HepG2 (cell line): ENCODE data around the gene FCER1G. TPM values are rescaled to one million over a fixed set of nuclear protein-coding genes. Genes with fewer than 3 reads are reported as not detected.
A peak's percentile ranks its signal among the peaks of the same experiment; 100 is the strongest.

Source experiments
- ATAD3A ChIP-seq: sonication (generic); formaldehyde crosslinking; IDR thresholded peaks from 2 replicates; pipeline ENCODE4 v1.4.0; 2020; ENCODE audit warnings: missing genetic modification reagents
- FOXP1 ChIP-seq, 2 experiments: fragments of 450-650 bp in 1 of 2; IDR thresholded peaks; 2 replicates each; pipeline ENCODE4 v1.6.1; 2017 to 2018; ENCODE audit warnings: antibody characterized with exemption in 1 of 2
- HCFC1 ChIP-seq: fragments of 150-350 bp; IDR thresholded peaks from 2 replicates; pipeline ENCODE4 v1.6.1; 2014; ENCODE audit warnings: low read depth, low read length
- KDM3A ChIP-seq: IDR thresholded peaks from 2 replicates; pipeline ENCODE4 v1.6.1; 2018; ENCODE audit warnings: low read depth, missing compliant biosample characterization
- KLF12 ChIP-seq: sonication (generic); formaldehyde crosslinking; IDR thresholded peaks from 2 replicates; pipeline ENCODE4 v1.4.0; 2020; ENCODE audit warnings: missing genetic modification reagents, borderline replicate concordance
- NFIB ChIP-seq: sonication (generic); formaldehyde crosslinking; IDR thresholded peaks from 2 replicates; pipeline ENCODE4 v1.9.0; 2021; ENCODE audit warnings: missing genetic modification reagents, mild to moderate bottlenecking, borderline replicate concordance
- ONECUT2 ChIP-seq: sonication (generic); formaldehyde crosslinking; IDR thresholded peaks from 2 replicates; pipeline ENCODE4 v1.4.0; 2020; ENCODE audit warnings: missing genetic modification reagents
- RBFOX2 ChIP-seq: fragments of 200-400 bp; formaldehyde crosslinking; IDR thresholded peaks from 2 replicates; pipeline ENCODE4 v1.6.1; 2017; ENCODE audit warnings: low read depth, mild to moderate bottlenecking, low read length
- TRIM24 ChIP-seq: sonication (generic); formaldehyde crosslinking; IDR thresholded peaks from 2 replicates; pipeline ENCODE4 v1.8.0; 2022; ENCODE audit warnings: mild to moderate bottlenecking, missing genetic modification reagents
- ZNF143 ChIP-seq: sonication (generic); formaldehyde crosslinking; IDR thresholded peaks from 2 replicates; pipeline ENCODE4 v1.4.0; 2020; ENCODE audit warnings: missing genetic modification reagents
- ZNF441 ChIP-seq: sonication (generic); formaldehyde crosslinking; IDR thresholded peaks from 2 replicates; pipeline ENCODE4 v1.7.0; 2021; ENCODE audit warnings: missing genetic modification reagents, borderline replicate concordance
- ZNF567 ChIP-seq: sonication (generic); formaldehyde crosslinking; IDR thresholded peaks from 2 replicates; pipeline ENCODE4 v1.8.1; 2023; ENCODE audit warnings: mild to moderate bottlenecking, missing genetic modification reagents, borderline replicate concordance
- ZNF660 ChIP-seq: sonication (generic); formaldehyde crosslinking; IDR thresholded peaks from 2 replicates; pipeline ENCODE4 v1.5.1; 2020; ENCODE audit warnings: mild to moderate bottlenecking, low read depth, missing genetic modification reagents, borderline replicate concordance
- ZSCAN29 ChIP-seq: sonication (generic); formaldehyde crosslinking; conservative IDR thresholded peaks from 2 replicates; pipeline ENCODE4 v1.4.0; 2020; ENCODE audit warnings: mild to moderate bottlenecking, missing genetic modification reagents
- polyA plus RNA-seq, 8 experiments: library from polyadenylated mRNA; depleted of rRNA in 3 of 8; stranded (reverse) in 7 of 8; unstranded in 1 of 8; fragments of >200 nt; fragmentation: Illumina TruSeq in 4 of 8; extraction: Trizol in 4 of 8; gene quantifications; 2 replicates each; pipeline versions ENCODE4 v1.2.1 to v1.2.3, GENCODE V29; 2011 to 2016; ENCODE audit warnings: low read depth in 4 of 8, missing spikeins in 1 of 8, mixed read lengths in 1 of 8; ENCODE audit not compliant: insufficient read depth in 1 of 8
- total RNA-seq, 5 experiments: library from RNA; depleted of rRNA; stranded (reverse); fragments of >200 nt; fragmentation: Illumina TruSeq; extraction: Trizol; gene quantifications; 2 replicates each; pipeline ENCODE4 v1.2.3, GENCODE V29; 2016; ENCODE audit warnings: low read depth in 1 of 5
- TF ChIP-seq, protein P1 (sequence below): IDR thresholded peaks from 2 replicates; pipeline ENCODE4 v1.6.1; 2016; ENCODE audit warnings: missing compliant biosample characterization, missing genetic modification reagents, borderline replicate concordance
- TF ChIP-seq, protein P2 (sequence below): sonication (generic); formaldehyde crosslinking; IDR thresholded peaks from 2 replicates; pipeline ENCODE4 v1.8.1; 2023; ENCODE audit warnings: missing genetic modification reagents, mild to moderate bottlenecking, borderline replicate concordance
- TF ChIP-seq, protein P3 (sequence below): sonication (generic); formaldehyde crosslinking; IDR thresholded peaks from 2 replicates; pipeline ENCODE4 v1.5.0; 2020; ENCODE audit warnings: missing genetic modification reagents
- TF ChIP-seq, protein P4 (sequence below): sonication (generic); formaldehyde crosslinking; IDR thresholded peaks from 2 replicates; pipeline ENCODE4 v1.4.0; 2020; ENCODE audit warnings: mild to moderate bottlenecking, low read depth, missing genetic modification reagents
- TF ChIP-seq, protein P5 (sequence below): sonication (generic); formaldehyde crosslinking; IDR thresholded peaks from 2 replicates; pipeline ENCODE4 v1.8.1; 2023; ENCODE audit warnings: mild to moderate bottlenecking, inconsistent platforms, moderate library complexity, missing genetic modification reagents, borderline replicate concordance

FCER1G gene
- total and polyA plus RNA-seq, 2 of the 13 experiments (the other 11 are each of a cell fraction or from before 2014, with no cell fraction given) = 1.3 to 6.4 TPM

DNA sequence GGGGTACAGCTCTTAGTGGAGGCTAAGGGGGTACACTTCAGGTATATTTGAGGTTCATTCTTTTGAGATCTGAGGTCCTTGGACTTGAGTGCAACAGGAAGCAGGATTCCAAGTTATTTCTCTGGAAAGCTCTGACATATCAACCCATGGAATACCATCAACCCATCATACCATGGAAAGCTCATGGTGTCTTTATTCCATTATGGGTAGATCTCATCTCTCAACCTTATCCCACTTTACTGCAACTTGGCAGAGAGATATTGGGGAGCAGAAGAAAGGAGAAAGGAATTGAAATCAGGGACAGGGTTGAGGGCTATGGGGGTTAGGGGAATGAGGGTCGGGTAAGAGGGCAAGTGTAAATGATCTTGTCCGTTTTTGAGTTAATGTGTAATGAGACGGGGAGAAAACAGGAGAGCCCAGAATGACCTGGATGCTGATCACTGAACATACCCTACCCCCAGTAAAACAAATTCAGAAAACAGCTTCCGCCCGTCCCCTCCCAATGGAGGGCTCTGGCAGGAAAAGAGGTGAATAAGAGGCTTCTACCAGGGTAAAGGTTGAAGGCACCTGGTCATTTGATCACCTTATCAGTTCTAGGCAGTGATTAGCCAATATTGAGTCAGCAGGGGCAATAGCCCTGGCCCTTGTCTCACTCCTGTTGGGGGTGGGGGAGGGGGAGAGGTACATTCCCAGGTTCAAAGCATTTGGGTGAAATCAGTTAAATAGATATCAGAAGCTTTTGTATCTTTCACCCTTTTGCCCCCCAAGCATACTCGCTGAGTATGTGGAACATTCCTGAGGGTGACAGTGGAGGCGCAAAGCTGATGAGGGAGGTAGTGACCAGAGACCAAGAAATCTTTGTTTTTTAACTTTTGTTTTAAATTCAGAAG, 9.0 kb downstream of the FCER1G start (continued):
- TF ChIP-seq, protein P1, sequence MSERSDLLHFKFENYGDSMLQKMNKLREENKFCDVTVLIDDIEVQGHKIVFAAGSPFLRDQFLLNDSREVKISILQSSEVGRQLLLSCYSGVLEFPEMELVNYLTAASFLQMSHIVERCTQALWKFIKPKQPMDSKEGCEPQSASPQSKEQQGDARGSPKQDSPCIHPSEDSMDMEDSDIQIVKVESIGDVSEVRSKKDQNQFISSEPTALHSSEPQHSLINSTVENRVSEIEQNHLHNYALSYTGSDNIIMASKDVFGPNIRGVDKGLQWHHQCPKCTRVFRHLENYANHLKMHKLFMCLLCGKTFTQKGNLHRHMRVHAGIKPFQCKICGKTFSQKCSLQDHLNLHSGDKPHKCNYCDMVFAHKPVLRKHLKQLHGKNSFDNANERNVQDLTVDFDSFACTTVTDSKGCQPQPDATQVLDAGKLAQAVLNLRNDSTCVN (CRISPR knock-in tag) = peak; percentile 35; the same call in 1 of the 2 replicates
- TF ChIP-seq ONECUT2 (CRISPR knock-in tag) = 0 out of 2 replicates have a peak, but pooled peaks have one; percentile 43
- no peak for TF ChIP-seq KDM3A (CRISPR knock-in tag)
- peak; percentile 5; the same call in 1 of the 2 replicates for TF ChIP-seq ZSCAN29 (CRISPR knock-in tag)
- TF ChIP-seq, protein P2, sequence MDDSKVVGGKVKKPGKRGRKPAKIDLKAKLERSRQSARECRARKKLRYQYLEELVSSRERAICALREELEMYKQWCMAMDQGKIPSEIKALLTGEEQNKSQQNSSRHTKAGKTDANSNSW (CRISPR knock-in tag) = no peak
- TF ChIP-seq NFIB = no peak
- TF ChIP-seq ZNF143 (CRISPR knock-in tag) = no peak
- 0 out of 2 replicates have a peak, but pooled peaks have one; percentile 18 for TF ChIP-seq ZNF441 (CRISPR knock-in tag)
- peak; percentile 21; the same call in 1 of the 2 replicates for TF ChIP-seq KLF12 (CRISPR knock-in tag)
- TF ChIP-seq, protein P3, sequence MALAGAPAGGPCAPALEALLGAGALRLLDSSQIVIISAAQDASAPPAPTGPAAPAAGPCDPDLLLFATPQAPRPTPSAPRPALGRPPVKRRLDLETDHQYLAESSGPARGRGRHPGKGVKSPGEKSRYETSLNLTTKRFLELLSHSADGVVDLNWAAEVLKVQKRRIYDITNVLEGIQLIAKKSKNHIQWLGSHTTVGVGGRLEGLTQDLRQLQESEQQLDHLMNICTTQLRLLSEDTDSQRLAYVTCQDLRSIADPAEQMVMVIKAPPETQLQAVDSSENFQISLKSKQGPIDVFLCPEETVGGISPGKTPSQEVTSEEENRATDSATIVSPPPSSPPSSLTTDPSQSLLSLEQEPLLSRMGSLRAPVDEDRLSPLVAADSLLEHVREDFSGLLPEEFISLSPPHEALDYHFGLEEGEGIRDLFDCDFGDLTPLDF (CRISPR knock-in tag) = no peak
- no peak for TF ChIP-seq ZNF660 (CRISPR knock-in tag)
- TF ChIP-seq RBFOX2 = peak; percentile 65
- no peak; the same call in 1 of the 2 replicates for TF ChIP-seq FOXP1 (IDR thresholded peaks at IDR 0.05)
- TF ChIP-seq FOXP1 (CRISPR knock-in tag; IDR thresholded peaks at IDR 0.05) = peak; percentile 73
- TF ChIP-seq, protein P4, sequence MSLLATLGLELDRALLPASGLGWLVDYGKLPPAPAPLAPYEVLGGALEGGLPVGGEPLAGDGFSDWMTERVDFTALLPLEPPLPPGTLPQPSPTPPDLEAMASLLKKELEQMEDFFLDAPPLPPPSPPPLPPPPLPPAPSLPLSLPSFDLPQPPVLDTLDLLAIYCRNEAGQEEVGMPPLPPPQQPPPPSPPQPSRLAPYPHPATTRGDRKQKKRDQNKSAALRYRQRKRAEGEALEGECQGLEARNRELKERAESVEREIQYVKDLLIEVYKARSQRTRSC (CRISPR knock-in tag) = no peak
- no peak for TF ChIP-seq HCFC1
- no peak for TF ChIP-seq ATAD3A
- TF ChIP-seq, protein P5, sequence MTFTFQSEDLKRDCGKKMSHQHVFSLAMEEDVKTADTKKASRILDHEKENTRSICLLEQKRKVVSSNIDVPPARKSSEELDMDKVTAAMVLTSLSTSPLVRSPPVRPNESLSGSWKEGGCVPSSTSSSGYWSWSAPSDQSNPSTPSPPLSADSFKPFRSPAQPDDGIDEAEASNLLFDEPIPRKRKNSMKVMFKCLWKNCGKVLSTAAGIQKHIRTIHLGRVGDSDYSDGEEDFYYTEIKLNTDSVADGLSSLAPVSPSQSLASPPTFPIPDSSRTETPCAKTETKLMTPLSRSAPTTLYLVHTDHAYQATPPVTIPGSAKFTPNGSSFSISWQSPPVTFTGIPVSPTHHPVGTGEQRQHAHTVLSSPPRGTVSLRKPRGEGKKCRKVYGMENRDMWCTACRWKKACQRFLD (CRISPR knock-in tag) = no peak
- TF ChIP-seq ZNF567 = no peak
- TF ChIP-seq TRIM24 = no peak
